ENCODE measurements around the gene GPR78. TPM values are rescaled to one million over a fixed set of nuclear protein-coding genes. Genes with fewer than 3 reads are reported as not detected.

GPR78 gene
- total and polyA plus RNA-seq, 2 of the 13 experiments (the other 11 are each of a cell fraction or from before 2014, with no cell fraction given), result 0.01 to 0.07 TPM

DNA sequence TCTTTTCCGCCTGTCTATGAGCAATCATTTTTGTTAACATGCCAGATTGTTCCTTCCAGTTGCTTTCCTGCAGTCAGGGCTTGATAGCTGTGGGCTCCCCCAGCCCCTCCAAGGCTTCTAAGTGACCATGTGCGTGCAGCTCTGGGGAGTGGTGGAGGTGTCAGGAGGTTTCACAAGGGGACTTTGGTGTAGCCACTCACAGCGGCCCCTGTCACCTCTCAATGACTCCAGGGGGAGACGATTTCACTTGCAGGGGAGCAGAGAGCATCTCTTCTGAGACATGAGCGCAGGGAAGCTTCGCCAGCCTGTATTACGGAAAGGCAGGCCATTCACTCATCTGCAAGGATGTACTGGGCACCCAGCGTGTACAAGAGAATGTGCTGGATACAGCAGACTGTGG is 3.1 kb upstream of the GPR78 start:
- Histone ChIP-seq H3K4me1 (ENCODE audit: insufficient read depth, low read length) (no peaks in the 10 kb centered on the region), H3K79me2 (ENCODE audit: insufficient read depth, low read length) (no peaks in the 10 kb centered on the region), H3K4me3 (replicated peaks in 1 of 3; ENCODE audit: insufficient read depth in 1 of 3, low read depth in 2 of 3, low read length in 3 of 3) (no peak overlapping the region), H3K4me2 (ENCODE audit: low read depth, low read length) (no peak overlapping the region), H2AFZ (ENCODE audit: low read length) (no peak overlapping the region), H4K20me1 (ENCODE audit: insufficient read depth, low read length) (0 out of 2 replicates have a peak, but pooled peaks cover 3% of the 10 kb centered on the region), H3K9ac (ENCODE audit: insufficient read depth, low read depth, low read length) (no peak overlapping the region), H3K9me3 (ENCODE audit: low read length) (no peaks in the 10 kb centered on the region), H3K27me3 (ENCODE audit: control insufficient read depth in 1 of 2, insufficient read depth in 2 of 2, low read length in 2 of 2) (peaks cover 1 to 5% of the 10 kb centered on the region in 2 experiments; a peak in 1 of 5 replicates), H3K27ac (ENCODE audit: extremely low read length, insufficient read depth, low read length) (no peak overlapping the region), H3K36me3 (replicated peaks in 1 of 2; ENCODE audit: control insufficient read depth in 1 of 2, insufficient read depth in 2 of 2, low read length in 2 of 2) (no peaks in the 10 kb centered on the region)
- in situ Hi-C loops (cut with HindIII; ENCODE audit: extremely low pct_ligation_motif_present, low pct_unique_long_range_greater_than_20kb) (no loop called here), intact Hi-C loops (cut with micrococcal nuclease; ENCODE audit: unreplicated experiment) (no loop called here)
- DNase-seq (ENCODE audit: low spot score) (no peak), FAIRE-seq (no peak), ATAC-seq (no peak)
- ChIA-PET POLR2A (no interaction called here), CTCF (ENCODE audit: low intra/inter-chr PET ratio, low total read pairs) (no interaction called here)
- no TSS peak for BruUV-seq (replicated peaks)
- WGBS (ENCODE audit: low lambda C conversion rate), result 12% methylated on average over 7 of the region's 8 CpGs
- TF ChIP-seq NR0B2 (CRISPR knock-in tag; IDR thresholded peaks at IDR 0.05) (no peak), SIX1 (CRISPR knock-in tag; IDR thresholded peaks at IDR 0.05; ENCODE audit: borderline replicate concordance) (no peak), ZZZ3 (CRISPR knock-in tag; IDR thresholded peaks at IDR 0.05; ENCODE audit: borderline replicate concordance) (no peak), ZNF703 (CRISPR knock-in tag; IDR thresholded peaks at IDR 0.05; ENCODE audit: borderline replicate concordance) (no peak), ARNTL (CRISPR knock-in tag; IDR thresholded peaks at IDR 0.05) (no peak), SIN3B (IDR thresholded peaks at IDR 0.05; ENCODE audit: low read length) (no peak), ZNF260 (CRISPR knock-in tag; IDR thresholded peaks at IDR 0.05; ENCODE audit: borderline replicate concordance, low read depth) (no peak), NR2F1 (CRISPR knock-in tag; IDR thresholded peaks at IDR 0.05) (no peak), ZNF280D (CRISPR knock-in tag; IDR thresholded peaks at IDR 0.05) (no peak), ZNF230 (CRISPR knock-in tag; IDR thresholded peaks at IDR 0.05) (no peak), ZNF589 (CRISPR knock-in tag; conservative IDR thresholded peaks at IDR 0.05) (no peak), HIVEP1 (CRISPR knock-in tag; IDR thresholded peaks at IDR 0.05) (no peak), HMGA1 (CRISPR knock-in tag; conservative IDR thresholded peaks at IDR 0.05) (no peak), ZNF143 (CRISPR knock-in tag; IDR thresholded peaks at IDR 0.05) (no peak), EED (CRISPR knock-in tag; IDR thresholded peaks at IDR 0.05) (no peak)
- TF ChIP-seq, protein P1, sequence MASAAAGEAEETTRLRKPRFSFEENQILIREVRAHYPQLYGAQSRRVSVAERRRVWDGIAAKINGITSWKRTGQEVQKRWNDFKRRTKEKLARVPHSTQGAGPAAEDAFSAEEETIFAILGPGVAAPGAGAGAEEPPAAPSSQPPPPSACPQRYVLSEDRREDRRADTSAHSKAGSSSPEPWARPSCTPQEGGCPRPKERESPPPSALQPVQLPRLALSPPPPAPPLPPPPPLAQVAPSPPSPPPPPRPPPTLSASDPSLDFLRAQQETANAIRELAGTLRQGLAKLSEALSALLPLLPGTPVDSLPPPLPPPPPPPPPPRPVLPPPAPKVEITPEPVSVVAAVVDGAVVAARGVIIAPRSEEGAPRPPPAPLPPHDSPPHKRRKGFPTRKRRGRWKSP (CRISPR knock-in tag; IDR thresholded peaks at IDR 0.05), result no peak
- TF ChIP-seq, protein P2, sequence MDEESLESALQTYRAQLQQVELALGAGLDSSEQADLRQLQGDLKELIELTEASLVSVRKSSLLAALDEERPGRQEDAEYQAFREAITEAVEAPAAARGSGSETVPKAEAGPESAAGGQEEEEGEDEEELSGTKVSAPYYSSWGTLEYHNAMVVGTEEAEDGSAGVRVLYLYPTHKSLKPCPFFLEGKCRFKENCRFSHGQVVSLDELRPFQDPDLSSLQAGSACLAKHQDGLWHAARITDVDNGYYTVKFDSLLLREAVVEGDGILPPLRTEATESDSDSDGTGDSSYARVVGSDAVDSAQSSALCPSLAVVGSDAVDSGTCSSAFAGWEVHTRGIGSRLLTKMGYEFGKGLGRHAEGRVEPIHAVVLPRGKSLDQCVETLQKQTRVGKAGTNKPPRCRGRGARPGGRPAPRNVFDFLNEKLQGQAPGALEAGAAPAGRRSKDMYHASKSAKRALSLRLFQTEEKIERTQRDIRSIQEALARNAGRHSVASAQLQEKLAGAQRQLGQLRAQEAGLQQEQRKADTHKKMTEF (CRISPR knock-in tag; IDR thresholded peaks at IDR 0.05), result no peak
- TF ChIP-seq, protein P3, sequence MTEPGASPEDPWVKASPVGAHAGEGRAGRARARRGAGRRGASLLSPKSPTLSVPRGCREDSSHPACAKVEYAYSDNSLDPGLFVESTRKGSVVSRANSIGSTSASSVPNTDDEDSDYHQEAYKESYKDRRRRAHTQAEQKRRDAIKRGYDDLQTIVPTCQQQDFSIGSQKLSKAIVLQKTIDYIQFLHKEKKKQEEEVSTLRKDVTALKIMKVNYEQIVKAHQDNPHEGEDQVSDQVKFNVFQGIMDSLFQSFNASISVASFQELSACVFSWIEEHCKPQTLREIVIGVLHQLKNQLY (CRISPR knock-in tag; IDR thresholded peaks at IDR 0.05), result no peak
